ENCODE measurements around the gene MBD3L3. TPM values are rescaled to one million over a fixed set of nuclear protein-coding genes. Genes with fewer than 3 reads are reported as not detected.

The MBD3L3 gene
- polyA plus RNA-seq, 1 donor from 2014 or later: not detected

DNA sequence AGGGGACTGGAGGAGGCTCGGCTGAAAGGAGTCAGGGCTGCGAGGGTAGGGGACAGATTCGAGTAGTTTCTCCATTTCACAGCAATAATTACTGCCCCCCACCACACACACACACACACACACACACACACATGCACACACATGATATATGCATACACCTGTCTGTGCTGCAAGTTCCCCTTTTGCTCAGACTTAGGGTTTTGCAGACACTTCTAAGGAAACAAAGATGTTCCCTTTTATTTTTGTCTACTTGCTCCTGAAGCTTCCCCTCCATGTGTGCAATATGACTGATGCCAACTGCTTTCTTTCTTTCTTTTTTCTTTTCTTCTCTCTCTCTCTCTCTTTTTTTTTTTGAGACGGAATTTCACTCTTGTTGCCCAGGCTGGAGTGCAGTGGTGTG lies 50.6 kb downstream of the MBD3L3 start:
- Histone ChIP-seq H3K9me3 (ENCODE audit: low read length) (no peaks in the 10 kb centered on the region), H3K4me3 (ENCODE audit: low read length) (no peak overlapping the region), H3K4me2 (ENCODE audit: low read length) (no peak overlapping the region), H3F3A (ENCODE audit: insufficient read depth, low read length, poor library complexity, severe bottlenecking) (no peaks in the 10 kb centered on the region), H3K9ac (ENCODE audit: low read length) (no peak overlapping the region), H3K27ac (ENCODE audit: low read length) (no peak overlapping the region), H4K20me1 (ENCODE audit: insufficient read depth) (no peaks in the 10 kb centered on the region), H3K79me2 (replicated peaks; ENCODE audit: insufficient read depth, low read length) (no peaks in the 10 kb centered on the region), H2AFZ (ENCODE audit: low read depth, low read length) (no peak overlapping the region), H3K9me2 (ENCODE audit: insufficient read depth, low read length) (no peaks in the 10 kb centered on the region), H3K27me3 (ENCODE audit: insufficient read depth, low read depth, low read length) (no peaks in the 10 kb centered on the region), H3K36me3 (ENCODE audit: insufficient read depth, low read length) (no peaks in the 10 kb centered on the region)
- TF ChIP-seq EZH2 (IDR thresholded peaks at IDR 0.05; ENCODE audit: borderline replicate concordance, insufficient read depth, low read length, poor library complexity, severe bottlenecking) (no peak), POLR2AphosphoS5 (IDR thresholded peaks at IDR 0.05) (no peak), EP300 (conservative IDR thresholded peaks at IDR 0.05; ENCODE audit: poor library complexity, severe bottlenecking) (no peak), MXI1 (conservative IDR thresholded peaks at IDR 0.05; ENCODE audit: poor library complexity, severe bottlenecking) (no peak), TAF1 (IDR thresholded peaks at IDR 0.05; ENCODE audit: low read depth) (no peak), SMC3 (conservative IDR thresholded peaks at IDR 0.05; ENCODE audit: poor library complexity) (no peak), RAD21 (conservative IDR thresholded peaks at IDR 0.05) (no peak)
- TF ChIP-seq, protein P1, sequence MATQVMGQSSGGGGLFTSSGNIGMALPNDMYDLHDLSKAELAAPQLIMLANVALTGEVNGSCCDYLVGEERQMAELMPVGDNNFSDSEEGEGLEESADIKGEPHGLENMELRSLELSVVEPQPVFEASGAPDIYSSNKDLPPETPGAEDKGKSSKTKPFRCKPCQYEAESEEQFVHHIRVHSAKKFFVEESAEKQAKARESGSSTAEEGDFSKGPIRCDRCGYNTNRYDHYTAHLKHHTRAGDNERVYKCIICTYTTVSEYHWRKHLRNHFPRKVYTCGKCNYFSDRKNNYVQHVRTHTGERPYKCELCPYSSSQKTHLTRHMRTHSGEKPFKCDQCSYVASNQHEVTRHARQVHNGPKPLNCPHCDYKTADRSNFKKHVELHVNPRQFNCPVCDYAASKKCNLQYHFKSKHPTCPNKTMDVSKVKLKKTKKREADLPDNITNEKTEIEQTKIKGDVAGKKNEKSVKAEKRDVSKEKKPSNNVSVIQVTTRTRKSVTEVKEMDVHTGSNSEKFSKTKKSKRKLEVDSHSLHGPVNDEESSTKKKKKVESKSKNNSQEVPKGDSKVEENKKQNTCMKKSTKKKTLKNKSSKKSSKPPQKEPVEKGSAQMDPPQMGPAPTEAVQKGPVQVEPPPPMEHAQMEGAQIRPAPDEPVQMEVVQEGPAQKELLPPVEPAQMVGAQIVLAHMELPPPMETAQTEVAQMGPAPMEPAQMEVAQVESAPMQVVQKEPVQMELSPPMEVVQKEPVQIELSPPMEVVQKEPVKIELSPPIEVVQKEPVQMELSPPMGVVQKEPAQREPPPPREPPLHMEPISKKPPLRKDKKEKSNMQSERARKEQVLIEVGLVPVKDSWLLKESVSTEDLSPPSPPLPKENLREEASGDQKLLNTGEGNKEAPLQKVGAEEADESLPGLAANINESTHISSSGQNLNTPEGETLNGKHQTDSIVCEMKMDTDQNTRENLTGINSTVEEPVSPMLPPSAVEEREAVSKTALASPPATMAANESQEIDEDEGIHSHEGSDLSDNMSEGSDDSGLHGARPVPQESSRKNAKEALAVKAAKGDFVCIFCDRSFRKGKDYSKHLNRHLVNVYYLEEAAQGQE (IDR thresholded peaks at IDR 0.05; ENCODE audit: borderline replicate concordance): no peak

Other genes with a start within 250 kb of the MBD3L3 start
- gene ADGRE1, start 171.1 kb downstream of the MBD3L3 start, polyA plus RNA-seq: not detected in 2 replicates
- not detected in 2 replicates for gene MBD3L2B, start 37.2 kb downstream of the MBD3L3 start, polyA plus RNA-seq
- not detected in 2 replicates for gene MBD3L5, start 28.1 kb downstream of the MBD3L3 start, polyA plus RNA-seq
- gene MBD3L4, start 18.5 kb downstream of the MBD3L3 start, polyA plus RNA-seq: not detected in 2 replicates
- gene MBD3L2, start 9.4 kb downstream of the MBD3L3 start, polyA plus RNA-seq: not detected in 2 replicates
- 7.7 and 12.7 TPM in 2 replicates for gene ZNF557, start 11.0 kb upstream of the MBD3L3 start, polyA plus RNA-seq
- gene INSR, start 235.7 kb upstream of the MBD3L3 start, polyA plus RNA-seq: 16.0 and 19.6 TPM in 2 replicates

All from neural cell (in vitro differentiated cells).